DND-41 (cell line): Measurements from ENCODE around the gene AKT1.

Experiments
- ATAC-seq: fragments of 200-7000 bp; cut with Tn5 transposase; 3 replicates; pipeline ENCODE4 v1.9.1; 2021; ENCODE audit warnings: low read depth; ENCODE audit not compliant: insufficient read depth
- DNase-seq: peaks from one replicate; pipeline ENCODE4 v3.0.0-alpha.2; 2020
- H2AFZ ChIP-seq: 2 replicates; pipeline ENCODE4 v1.6.0; 2012; ENCODE audit warnings: low read depth, low read length
- H3K27ac ChIP-seq: 2 replicates; pipeline ENCODE4 v1.5.1; 2012; ENCODE audit warnings: low read length, inconsistent platforms
- H3K27me3 ChIP-seq: fragments of 200-600 bp; sonication (generic); 2 replicates; pipeline ENCODE4 v1.6.0; 2012; ENCODE audit warnings: low read length, mild to moderate bottlenecking, inconsistent platforms; ENCODE audit not compliant: insufficient read depth, poor library complexity
- H3K36me3 ChIP-seq: 2 replicates; pipeline ENCODE4 v1.5.1; 2012; ENCODE audit warnings: low read length, inconsistent platforms; ENCODE audit not compliant: insufficient read depth
- H3K4me1 ChIP-seq: 2 replicates; pipeline ENCODE4 v1.5.1; 2012; ENCODE audit warnings: mild to moderate bottlenecking, low read length; ENCODE audit not compliant: insufficient read depth
- H3K4me2 ChIP-seq: 2 replicates; pipeline ENCODE4 v1.6.0; 2012; ENCODE audit warnings: mild to moderate bottlenecking, moderate library complexity, low read length, inconsistent platforms; ENCODE audit not compliant: insufficient read depth
- H3K4me3 ChIP-seq, 2 experiments: fragments of 200-600 bp in 1 of 2; shearing (Covaris generic) in 1 of 2; 2 replicates each; pipeline ENCODE4 v1.5.1; 2012 to 2016; ENCODE audit warnings: inconsistent platforms in 2 of 2, low read length in 2 of 2, mild to moderate bottlenecking in 2 of 2, low read depth in 1 of 2, moderate library complexity in 1 of 2
- H3K79me2 ChIP-seq: 2 replicates; pipeline ENCODE4 v1.6.0; 2012; ENCODE audit warnings: low read length, inconsistent platforms; ENCODE audit not compliant: insufficient read depth
- H3K9ac ChIP-seq: 2 replicates; pipeline ENCODE4 v1.6.0; 2012; ENCODE audit warnings: low read depth, mild to moderate bottlenecking, inconsistent platforms, low read length, moderate library complexity
- H3K9me3 ChIP-seq: 2 replicates; pipeline ENCODE4 v1.5.1; 2012; ENCODE audit warnings: low read length, moderate library complexity, mild to moderate bottlenecking, inconsistent platforms; ENCODE audit not compliant: insufficient read depth, severe bottlenecking
- H4K20me1 ChIP-seq: 2 replicates; pipeline ENCODE4 v1.6.0; 2012; ENCODE audit warnings: low read length; ENCODE audit not compliant: insufficient read depth
- CTCF ChIP-seq: IDR thresholded peaks from 2 replicates; pipeline ENCODE4 v1.5.1; 2012; ENCODE audit warnings: borderline replicate concordance, low read length, moderate library complexity, mild to moderate bottlenecking; ENCODE audit not compliant: poor library complexity, severe bottlenecking; ENCODE audit errors: extremely low read depth
- EZH2 ChIP-seq: IDR thresholded peaks from 3 replicates; pipeline ENCODE4 v1.6.1; 2012; ENCODE audit warnings: borderline replicate concordance, low read depth, mild to moderate bottlenecking, moderate library complexity, low read length, inconsistent platforms; ENCODE audit not compliant: severe bottlenecking

The AKT1 gene

GRCh38 chr14:104785708-104786080 is 9.9 kb downstream of the AKT1 start:
- no peak overlapping the region for H3K4me2 ChIP-seq
- H3K36me3 ChIP-seq: peaks cover 94% of the 10 kb centered on the region
- TF ChIP-seq EZH2 (no peak), CTCF (no peak)
- no peak overlapping the region for H3K4me3 ChIP-seq
- H3K27me3 ChIP-seq: no peaks in the 10 kb centered on the region
- H2AFZ ChIP-seq: no peak overlapping the region
- H3K27ac ChIP-seq: no peak overlapping the region
- DNase-seq: no peak
- no peak overlapping the region for H3K9ac ChIP-seq
- H3K4me1 ChIP-seq: peaks cover 6% of the 10 kb centered on the region; the same call in 1 of the 2 replicates
- H3K79me2 ChIP-seq: peaks cover 88% of the 10 kb centered on the region
- ATAC-seq: no peak
- H3K9me3 ChIP-seq: no peaks in the 10 kb centered on the region
- peaks cover 95% of the 10 kb centered on the region for H4K20me1 ChIP-seq

DNA sequence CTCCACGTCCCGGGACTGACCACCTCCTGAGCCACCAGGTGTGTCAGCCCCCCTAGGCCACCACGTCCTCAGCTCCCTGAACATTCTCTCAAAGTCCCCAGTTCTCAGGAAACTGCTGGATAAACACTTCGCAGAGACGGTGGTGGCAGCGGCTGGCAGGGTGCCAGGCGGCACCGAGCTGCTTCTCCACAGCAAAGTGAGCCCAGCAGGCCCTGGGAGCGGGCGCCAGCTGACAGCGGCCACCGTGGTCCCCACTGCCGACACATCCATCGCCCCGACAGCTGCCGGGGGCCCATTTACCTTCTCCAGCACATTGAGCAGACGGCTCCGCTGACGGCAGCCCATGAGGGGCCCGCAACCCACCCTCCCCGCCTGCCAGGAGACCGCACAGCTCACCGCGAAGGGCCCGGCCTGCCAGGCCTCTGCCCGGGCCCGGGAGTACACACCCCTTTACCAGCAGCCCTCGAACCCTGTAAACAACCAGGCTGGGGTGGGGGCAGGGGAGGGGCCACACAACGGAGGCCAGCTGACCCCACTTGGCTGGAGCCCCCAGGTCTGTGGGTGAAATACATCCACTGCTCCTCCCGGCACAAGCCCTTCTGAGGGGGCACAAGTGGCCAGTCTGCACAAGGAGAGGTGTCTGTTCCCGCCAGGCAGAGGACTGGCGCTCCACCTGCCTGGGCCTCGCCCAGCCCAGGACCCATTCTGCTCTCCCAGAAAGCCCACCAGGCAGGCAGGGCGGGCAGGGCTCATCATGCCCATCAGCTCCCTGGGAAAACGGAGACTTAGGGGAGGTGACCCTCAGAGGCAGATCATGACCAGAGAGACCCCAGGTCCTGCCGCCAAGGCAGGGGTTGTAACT is 10.5 kb downstream of the AKT1 start:
- peaks cover 93% of the 10 kb centered on the region for H3K36me3 ChIP-seq
- peaks cover 95% of the 10 kb centered on the region for H4K20me1 ChIP-seq
- no peak for ATAC-seq

GRCh38 chr14:104784218-104784568 is 11.4 kb downstream of the AKT1 start:
- H3K4me3 ChIP-seq: no peak overlapping the region
- no peak overlapping the region for H3K27ac ChIP-seq
- TF ChIP-seq EZH2 (no peak), CTCF (no peak)
- DNase-seq (no peak), ATAC-seq (no peak)
- no peak overlapping the region for H2AFZ ChIP-seq
- H3K79me2 ChIP-seq: peaks cover 81% of the 10 kb centered on the region
- H3K4me1 ChIP-seq: 0 out of 2 replicates have a peak, but pooled peaks cover 1% of the 10 kb centered on the region
- H3K9ac ChIP-seq: no peak overlapping the region
- H3K4me2 ChIP-seq: no peak overlapping the region
- no peaks in the 10 kb centered on the region for H3K9me3 ChIP-seq
- H3K36me3 ChIP-seq: peaks cover 93% of the 10 kb centered on the region
- H4K20me1 ChIP-seq: peaks cover 95% of the 10 kb centered on the region
- H3K27me3 ChIP-seq: no peaks in the 10 kb centered on the region

More for the DNA sequence above, 10.5 kb downstream of the AKT1 start:
- H3K4me1 ChIP-seq: 0 out of 2 replicates have a peak, but pooled peaks cover 4% of the 10 kb centered on the region
- H3K9ac ChIP-seq: no peak overlapping the region
- no peak for DNase-seq
- H3K27me3 ChIP-seq: no peaks in the 10 kb centered on the region
- TF ChIP-seq CTCF (no peak), EZH2 (no peak)
- H3K9me3 ChIP-seq: no peaks in the 10 kb centered on the region
- no peak overlapping the region for H3K27ac ChIP-seq
- H3K4me3 ChIP-seq: no peak overlapping the region
- H2AFZ ChIP-seq: no peak overlapping the region
- H3K79me2 ChIP-seq: peaks cover 84% of the 10 kb centered on the region
- no peak overlapping the region for H3K4me2 ChIP-seq
